Right lobe of liver (tissue), 6 donors: ENCODE data around the gene KPNA1. TPM values are rescaled to one million over a fixed set of nuclear protein-coding genes. Genes with fewer than 3 reads are reported as not detected.

Source experiments
- ATAC-seq, 4 donors: fragments of 200-7000 bp; cut with Tn5 transposase; one replicate each; pipeline ENCODE4 v1.9.1; 2020; ENCODE audit warnings: mild to moderate bottlenecking in 4 of 4, moderate library complexity in 4 of 4
- DNase-seq, 3 donors: peaks; one replicate each; pipeline ENCODE4 v3.0.0-alpha.2; 2020
- H3K27ac ChIP-seq, 3 donors: fragments of 200-600 bp; one replicate each; pipeline ENCODE4 v1.8.0; 2022
- H3K27me3 ChIP-seq, 2 donors: fragments of 200-600 bp; one replicate each; pipeline ENCODE4 v1.8.0; 2022
- H3K36me3 ChIP-seq, 4 donors: fragments of 200-600 bp; sonication (generic) in 1 of 4; one replicate each; pipeline versions ENCODE4 v1.5.1 to v1.8.0; 2017 to 2022; ENCODE audit warnings: control low read depth in 1 of 4
- H3K4me1 ChIP-seq, 4 donors: fragments of 200-600 bp; sonication (generic) in 1 of 4; one replicate each; pipeline versions ENCODE4 v1.5.1 to v1.8.0; 2017 to 2022; ENCODE audit warnings: control low read depth in 1 of 4
- H3K4me3 ChIP-seq, 3 donors: fragments of 200-600 bp; one replicate each; pipeline ENCODE4 v1.8.0; 2022
- H3K9me3 ChIP-seq, 4 donors: fragments of 200-600 bp; sonication (generic) in 1 of 4; one replicate each; pipeline versions ENCODE4 v1.5.1 to v1.8.0; 2017 to 2022; ENCODE audit warnings: control low read depth in 1 of 4
- CTCF ChIP-seq, 4 donors: fragments of 200-600 bp in 3 of 4; fragments of 450-650 bp in 1 of 4; IDR thresholded peaks; one replicate each; pipeline versions ENCODE4 v1.5.1 to v1.8.0; 2016 to 2022; ENCODE audit warnings: antibody characterized with exemption in 4 of 4, mild to moderate bottlenecking in 2 of 4
- POLR2A ChIP-seq: fragments of 450-650 bp; IDR thresholded peaks from one replicate; pipeline ENCODE4 v1.6.1; 2017; ENCODE audit warnings: antibody characterized with exemption, mild to moderate bottlenecking
- WGBS: methylation state at CpG from one replicate; pipeline ENCODE4 v1.1.6; 2018; ENCODE audit warnings: low coverage, low lambda C conversion rate; ENCODE audit not compliant: insufficient coverage; ENCODE audit errors: missing lambda C conversion rate; 5-methylcytosine and 5-hydroxymethylcytosine counted together
- intact Hi-C, 2 donors: fragments of 100-400 bp; cut with DNase I; formaldehyde crosslinking; loops; one replicate each; pipeline versions ENCODE4 v1.11.2 to v1.14.1; 2022
- total RNA-seq, 6 experiments: library from RNA; depleted of rRNA in 2 of 6; stranded (reverse); fragments of >200 nt in 2 of 6; fragmentation: NEBNext Ultra II Directional in 3 of 6; extraction: Animal tissue kit (Norgen Biotek cat#: 25700) in 3 of 6; gene quantifications; one replicate each; pipeline versions ENCODE4 v1.1.0 to v1.2.4, GENCODE V29; 2016 to 2023
- donor health status: DM: no; HTN: yes; CAD: no.
- donor health status: DM: no; HTN: no; CAD: no.
- donor health status: DM: no; HTN: no; CAD: no.
- donor health status: DM: no; HTN: yes; CAD: no.
- donor health status: DM: no; HTN: yes; CAD: no.

The KPNA1 gene
- total RNA-seq, 6 experiments from 2014 or later: 33.7 to 61.3 (median 51.2) TPM

DNA sequence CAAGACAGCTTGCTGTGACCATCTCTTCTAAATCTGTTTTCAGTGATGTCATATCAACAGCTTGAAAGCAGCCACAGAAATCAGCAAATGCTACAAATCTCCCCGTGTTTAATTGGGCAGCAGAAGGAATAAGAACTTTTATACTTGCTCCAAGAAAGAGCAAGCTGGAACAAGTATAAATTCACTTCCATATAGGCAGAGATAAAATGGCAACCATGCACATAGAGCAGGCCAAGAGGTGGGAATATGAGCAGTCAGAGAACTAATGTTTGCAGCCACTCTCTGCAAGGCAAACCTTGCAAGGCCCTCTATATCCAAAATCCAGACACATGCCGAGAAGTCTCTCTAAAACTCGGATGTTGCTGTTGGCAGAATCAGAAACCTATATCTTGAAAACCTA, 33.3 kb upstream of the KPNA1 start:
- peaks cover 0 to 4% (median 2%) of the 10 kb centered on the region in 4 donors for H3K4me1 ChIP-seq
- H3K9me3 ChIP-seq: no peaks in the 10 kb centered on the region
- no peak overlapping the region for H3K27ac ChIP-seq
- H3K27me3 ChIP-seq: no peaks in the 10 kb centered on the region
- intact Hi-C loops: no loop called here
- ATAC-seq: no peak
- no peak overlapping the region for H3K4me3 ChIP-seq
- WGBS: 82% methylated on average over 3 of the region's 3 CpGs
- peaks cover 0 to 87% (median 37%) of the 10 kb centered on the region in 4 donors for H3K36me3 ChIP-seq
- no peak for DNase-seq
- TF ChIP-seq POLR2A: no peak
- TF ChIP-seq CTCF (IDR thresholded peaks at IDR 0.05): no peak

DNA sequence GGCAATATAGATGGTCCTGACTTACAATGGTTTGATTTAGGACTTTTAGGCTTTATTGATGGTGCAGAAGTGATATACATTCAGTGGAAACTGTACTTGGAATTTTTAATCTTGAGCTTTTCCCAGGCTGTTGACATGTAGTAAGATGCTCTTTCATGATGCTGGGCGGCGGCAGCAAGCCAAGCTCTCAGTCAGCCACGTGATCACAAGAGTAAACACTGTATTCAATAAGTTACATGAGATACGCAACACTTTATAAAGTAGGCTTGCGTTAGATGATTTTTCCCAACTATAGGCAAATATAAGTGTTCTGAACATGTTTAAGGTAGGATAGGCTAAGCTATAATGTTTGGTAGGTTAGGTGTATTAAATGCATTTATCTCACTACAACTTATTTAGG, 31.4 kb upstream of the KPNA1 start:
- H3K27me3 ChIP-seq: no peaks in the 10 kb centered on the region
- H3K4me1 ChIP-seq: peaks cover 0 to 3% (median 2%) of the 10 kb centered on the region in 4 donors
- intact Hi-C loops: no loop called here
- peak; percentile 48 to 71 (median 69) for DNase-seq
- H3K9me3 ChIP-seq: no peaks in the 10 kb centered on the region
- no peak for TF ChIP-seq POLR2A
- no peak for TF ChIP-seq CTCF (IDR thresholded peaks at IDR 0.05)
- H3K4me3 ChIP-seq: no peak overlapping the region
- peak; percentile 61 to 89 (median 82) for ATAC-seq
- 52% methylated on average over 5 of the region's 5 CpGs for WGBS
- H3K36me3 ChIP-seq: peaks cover 0 to 83% (median 30%) of the 10 kb centered on the region in 4 donors
- H3K27ac ChIP-seq: no peak overlapping the region

DNA sequence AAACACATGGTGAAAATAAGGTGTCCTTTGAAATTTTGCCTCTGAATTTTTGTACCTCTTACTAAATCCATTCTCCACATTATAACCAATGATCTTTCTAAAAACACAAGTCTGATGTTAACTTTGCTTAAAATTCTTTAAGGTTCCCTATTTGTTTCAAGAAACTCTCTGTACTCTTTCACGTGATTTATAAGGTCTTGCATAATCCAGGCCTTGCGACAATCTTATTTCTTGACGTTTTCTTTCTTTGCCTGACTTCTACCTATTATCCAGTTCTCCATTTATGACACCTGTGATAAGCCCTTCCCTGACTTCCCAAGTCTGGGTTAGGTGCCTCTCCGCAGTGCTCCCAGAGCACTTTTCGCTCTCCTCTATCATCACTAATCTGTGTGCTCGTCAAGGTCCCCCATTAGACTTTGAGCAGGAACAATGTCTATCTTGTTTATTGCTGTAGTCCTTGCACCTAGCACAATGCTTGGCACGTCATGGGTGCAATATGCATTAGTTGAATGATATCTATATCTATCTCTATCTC, 24.3 kb upstream of the KPNA1 start:
- 75% methylated on average over 7 of the region's 7 CpGs for WGBS
- Histone ChIP-seq H3K36me3 (peaks cover 5 to 64% (median 28%) of the 10 kb centered on the region in 4 donors), H3K9me3 (no peaks in the 10 kb centered on the region), H3K4me1 (no peaks in the 10 kb centered on the region), H3K27ac (no peak overlapping the region), H3K27me3 (no peaks in the 10 kb centered on the region), H3K4me3 (no peak overlapping the region)
- TF ChIP-seq POLR2A (no peak), CTCF (IDR thresholded peaks at IDR 0.05) (no peak)
- intact Hi-C loops: loop anchor here in 1 of 2 donors (10.0 kb wide), 1 partner anchor 114 kb away; no protein-coding TSS in a partner anchor
- DNase-seq: no peak
- no peak for ATAC-seq

GRCh38 chr3:122536632-122537001, 21.9 kb upstream of the KPNA1 start:
- intact Hi-C loops: loop anchor here in 1 of 2 donors (10.0 kb wide), 1 partner anchor 112 kb away; no protein-coding TSS in a partner anchor
- no peaks in the 10 kb centered on the region for H3K4me1 ChIP-seq
- TF ChIP-seq POLR2A: no peak
- no peak for TF ChIP-seq CTCF (IDR thresholded peaks at IDR 0.05)
- 75% methylated on average over 3 of the region's 3 CpGs for WGBS
- no peak for DNase-seq
- no peak overlapping the region for H3K4me3 ChIP-seq
- no peak for ATAC-seq
- no peaks in the 10 kb centered on the region for H3K27me3 ChIP-seq
- H3K9me3 ChIP-seq: no peaks in the 10 kb centered on the region
- no peak overlapping the region for H3K27ac ChIP-seq
- H3K36me3 ChIP-seq: peaks cover 5 to 77% (median 34%) of the 10 kb centered on the region in 4 donors
